ENCODE results near the gene LIN7A.

GRCh38 chr12:80749456-80749855 is 188.3 kb downstream of the LIN7A start:
- TF ChIP-seq, protein P1, sequence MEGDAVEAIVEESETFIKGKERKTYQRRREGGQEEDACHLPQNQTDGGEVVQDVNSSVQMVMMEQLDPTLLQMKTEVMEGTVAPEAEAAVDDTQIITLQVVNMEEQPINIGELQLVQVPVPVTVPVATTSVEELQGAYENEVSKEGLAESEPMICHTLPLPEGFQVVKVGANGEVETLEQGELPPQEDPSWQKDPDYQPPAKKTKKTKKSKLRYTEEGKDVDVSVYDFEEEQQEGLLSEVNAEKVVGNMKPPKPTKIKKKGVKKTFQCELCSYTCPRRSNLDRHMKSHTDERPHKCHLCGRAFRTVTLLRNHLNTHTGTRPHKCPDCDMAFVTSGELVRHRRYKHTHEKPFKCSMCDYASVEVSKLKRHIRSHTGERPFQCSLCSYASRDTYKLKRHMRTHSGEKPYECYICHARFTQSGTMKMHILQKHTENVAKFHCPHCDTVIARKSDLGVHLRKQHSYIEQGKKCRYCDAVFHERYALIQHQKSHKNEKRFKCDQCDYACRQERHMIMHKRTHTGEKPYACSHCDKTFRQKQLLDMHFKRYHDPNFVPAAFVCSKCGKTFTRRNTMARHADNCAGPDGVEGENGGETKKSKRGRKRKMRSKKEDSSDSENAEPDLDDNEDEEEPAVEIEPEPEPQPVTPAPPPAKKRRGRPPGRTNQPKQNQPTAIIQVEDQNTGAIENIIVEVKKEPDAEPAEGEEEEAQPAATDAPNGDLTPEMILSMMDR (IDR thresholded peaks at IDR 0.05), result no peak
- TF ChIP-seq POLR2AphosphoS5 (IDR thresholded peaks at IDR 0.05), result no peak

Data from transverse colon (tissue), 4 donors.